ENCODE results near the gene TLR3. TPM values are rescaled to one million over a fixed set of nuclear protein-coding genes. Genes with fewer than 3 reads are reported as not detected.

Gene TLR3
- total and polyA plus RNA-seq, 2 of the 8 experiments (the other 6 are each of a cell fraction or from before 2014, with no cell fraction given) = 1.00 to 2.6 TPM

DNA sequence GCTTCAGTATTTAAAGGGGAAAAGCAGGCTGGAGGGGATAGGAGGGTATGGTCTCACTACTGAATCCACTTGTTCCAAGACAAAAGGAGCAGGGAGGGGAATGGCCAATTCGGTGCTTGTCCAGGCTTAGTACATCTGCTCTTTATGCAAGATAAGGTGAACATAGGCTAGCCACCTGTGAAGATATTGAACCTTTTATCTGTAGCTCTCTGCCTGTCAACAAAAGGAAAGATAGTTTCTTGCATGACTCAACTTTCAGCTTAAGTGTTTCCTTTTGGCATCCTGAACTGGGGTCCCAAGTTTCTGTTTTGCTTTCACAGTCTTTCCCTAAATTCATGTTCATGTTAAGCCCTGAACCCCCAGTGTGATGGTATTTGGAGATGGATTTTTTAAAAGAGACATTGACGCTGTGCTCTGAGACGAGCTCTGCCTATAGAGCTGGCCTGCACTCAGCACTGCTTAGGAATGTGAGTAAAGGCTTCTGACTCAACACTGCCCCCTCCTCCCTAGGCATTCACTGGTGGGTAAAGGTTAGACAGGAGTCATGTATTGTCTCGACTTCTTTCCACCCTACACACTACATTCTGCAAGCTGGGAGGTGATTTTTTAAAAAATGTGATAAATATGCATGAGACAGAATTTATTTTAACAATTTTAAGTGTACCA lies 63.8 kb downstream of the TLR3 start (continued):
- TF ChIP-seq CEBPB (IDR thresholded peaks at IDR 0.05; ENCODE audit: low read depth, low read length) (no peak), HDAC6 (IDR thresholded peaks at IDR 0.05; ENCODE audit: low read depth, low read length) (no peak), ASH2L (IDR thresholded peaks at IDR 0.05; ENCODE audit: low read length) (peak; percentile 47)
